Nephron progenitor cell (in vitro differentiated cells): Measurements from ENCODE around the gene PLXNA2.

Source experiments
- DNase-seq: peaks from one replicate; pipeline ENCODE4 v3.0.0; 2021
- H3K27ac Mint-ChIP-seq: 2 replicates; pipeline ENCODE4 v1.8.0; 2021; ENCODE audit warnings: mild to moderate bottlenecking, moderate library complexity, mixed read lengths
- H3K27me3 Mint-ChIP-seq: 2 replicates; pipeline ENCODE4 v1.8.0; 2021; ENCODE audit warnings: mild to moderate bottlenecking, low read depth, mixed read lengths; ENCODE audit not compliant: poor library complexity
- H3K36me3 Mint-ChIP-seq: 2 replicates; pipeline ENCODE4 v1.8.0; 2021; ENCODE audit warnings: low read depth, mixed read lengths
- H3K4me1 Mint-ChIP-seq: 2 replicates; pipeline ENCODE4 v1.8.0; 2021; ENCODE audit warnings: mixed read lengths
- H3K4me3 Mint-ChIP-seq: 2 replicates; pipeline ENCODE4 v1.8.0; 2021; ENCODE audit warnings: mild to moderate bottlenecking, moderate library complexity, mixed read lengths
- H3K9me3 Mint-ChIP-seq: 2 replicates; pipeline ENCODE4 v1.8.0; 2021; ENCODE audit warnings: mild to moderate bottlenecking, moderate library complexity, mixed read lengths
- CTCF ChIP-seq: fragments of 200-600 bp; sonication (generic); IDR thresholded peaks from 2 replicates; pipeline ENCODE4 v1.5.0; 2021; ENCODE audit warnings: antibody characterized with exemption

The PLXNA2 gene

GRCh38 chr1:208093754-208094719 is 150.1 kb downstream of the PLXNA2 start:
- Mint-ChIP-seq H3K36me3 (peaks cover 88% of the 10 kb centered on the region), H3K27ac (no peak overlapping the region), H3K9me3 (no peaks in the 10 kb centered on the region), H3K4me1 (peaks cover 25% of the 10 kb centered on the region), H3K4me3 (no peak overlapping the region), H3K27me3 (peaks cover 6% of the 10 kb centered on the region)
- peak; percentile 80 for DNase-seq
- TF ChIP-seq CTCF: peak; percentile 75

DNA sequence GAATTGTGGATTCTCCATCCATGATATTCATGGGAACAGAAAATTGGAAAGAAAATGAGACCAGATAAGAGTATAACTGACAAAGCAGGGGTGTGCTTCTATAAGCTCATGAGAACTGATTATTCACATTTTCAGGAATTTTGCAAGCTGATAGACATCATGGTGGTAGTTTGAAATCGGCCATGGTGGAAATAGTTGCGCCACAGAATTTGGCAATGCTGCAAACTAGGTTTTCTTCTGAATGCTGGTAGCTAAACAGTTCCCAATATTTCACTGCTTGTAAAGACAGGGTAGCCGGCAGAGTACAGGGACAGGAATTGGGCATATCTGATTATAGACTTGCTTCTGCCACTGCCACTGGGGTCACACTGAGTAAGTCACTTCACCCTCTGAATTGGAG is 151.1 kb downstream of the PLXNA2 start:
- no peak for DNase-seq
- H3K9me3 Mint-ChIP-seq: no peaks in the 10 kb centered on the region
- no peak overlapping the region for H3K4me3 Mint-ChIP-seq
- no peak overlapping the region for H3K27ac Mint-ChIP-seq
- peaks cover 6% of the 10 kb centered on the region for H3K27me3 Mint-ChIP-seq
- H3K36me3 Mint-ChIP-seq: peaks cover 83% of the 10 kb centered on the region
- no peak for TF ChIP-seq CTCF
- peaks cover 21% of the 10 kb centered on the region for H3K4me1 Mint-ChIP-seq

GRCh38 chr1:208090388-208091301 is 153.5 kb downstream of the PLXNA2 start:
- Mint-ChIP-seq H3K27me3 (peaks cover 12% of the 10 kb centered on the region), H3K4me3 (no peak overlapping the region), H3K36me3 (peaks cover 72% of the 10 kb centered on the region), H3K27ac (no peak overlapping the region), H3K9me3 (no peaks in the 10 kb centered on the region), H3K4me1 (peaks cover 33% of the 10 kb centered on the region)
- peak; percentile 35 for DNase-seq
- no peak for TF ChIP-seq CTCF

DNA sequence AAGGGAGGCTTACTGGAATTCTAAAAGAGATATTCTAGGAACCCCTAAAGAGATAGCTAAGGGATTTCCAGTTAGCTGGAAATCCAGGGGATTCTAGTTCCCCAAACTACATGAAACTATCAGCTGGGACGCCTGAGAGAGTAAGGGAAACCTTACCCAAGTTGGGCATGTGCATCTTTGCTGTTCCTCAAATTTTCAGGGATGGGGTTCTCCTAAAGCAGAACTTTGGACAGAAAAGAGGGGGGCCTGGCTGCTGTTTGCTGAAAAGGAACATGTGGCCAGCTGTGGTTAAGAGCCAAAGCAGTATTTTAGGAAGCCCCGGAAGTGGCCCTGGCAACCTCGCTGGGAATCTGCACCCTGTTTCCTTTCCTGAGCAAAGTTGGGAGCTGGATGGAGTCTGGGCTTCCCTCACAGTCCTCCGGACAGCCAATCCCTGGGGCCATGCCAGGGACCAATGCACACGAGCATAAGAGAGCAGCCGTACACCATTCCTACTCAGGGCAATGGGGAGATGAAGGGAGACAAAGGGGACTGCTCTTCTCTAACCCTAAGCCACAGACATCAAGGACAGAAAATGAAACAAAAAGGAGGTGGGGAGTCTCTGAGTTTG is 154.3 kb downstream of the PLXNA2 start:
- Mint-ChIP-seq H3K4me3 (no peak overlapping the region), H3K27ac (no peak overlapping the region), H3K4me1 (peaks cover 41% of the 10 kb centered on the region), H3K9me3 (no peaks in the 10 kb centered on the region), H3K27me3 (peaks cover 13% of the 10 kb centered on the region), H3K36me3 (peaks cover 68% of the 10 kb centered on the region)
- no peak for TF ChIP-seq CTCF
- DNase-seq: no peak

DNA sequence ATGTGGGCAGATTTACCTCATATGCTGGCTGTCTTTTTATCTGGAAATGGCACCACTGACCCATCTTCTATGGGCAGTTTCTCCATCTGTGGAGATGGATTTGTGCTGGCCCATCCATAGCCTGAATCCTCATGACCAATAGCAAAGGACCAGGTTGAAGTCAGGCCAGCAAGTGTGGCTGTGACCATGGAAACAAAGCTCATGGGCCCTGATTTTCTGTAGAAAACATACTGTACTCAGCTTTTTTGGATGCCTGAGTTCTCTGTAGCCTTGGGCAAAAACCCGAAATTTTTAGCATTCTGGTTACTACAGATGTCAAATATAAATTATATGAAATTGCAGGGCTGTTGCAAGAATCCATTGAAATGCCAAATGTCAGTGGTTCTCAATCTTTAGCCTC is 155.0 kb downstream of the PLXNA2 start:
- peaks cover 48% of the 10 kb centered on the region for H3K4me1 Mint-ChIP-seq
- no peak overlapping the region for H3K4me3 Mint-ChIP-seq
- H3K27me3 Mint-ChIP-seq: peaks cover 13% of the 10 kb centered on the region
- H3K36me3 Mint-ChIP-seq: peaks cover 67% of the 10 kb centered on the region
- no peak overlapping the region for H3K27ac Mint-ChIP-seq
- H3K9me3 Mint-ChIP-seq: no peaks in the 10 kb centered on the region
- DNase-seq: no peak
- TF ChIP-seq CTCF: no peak
